ENCODE measurements around the gene EHBP1. TPM values are rescaled to one million over a fixed set of nuclear protein-coding genes. Genes with fewer than 3 reads are reported as not detected.

EHBP1 gene
- polyA plus RNA-seq, 6 donors from 2014 or later = 1.4 to 18.3 (median 16.2) TPM

DNA sequence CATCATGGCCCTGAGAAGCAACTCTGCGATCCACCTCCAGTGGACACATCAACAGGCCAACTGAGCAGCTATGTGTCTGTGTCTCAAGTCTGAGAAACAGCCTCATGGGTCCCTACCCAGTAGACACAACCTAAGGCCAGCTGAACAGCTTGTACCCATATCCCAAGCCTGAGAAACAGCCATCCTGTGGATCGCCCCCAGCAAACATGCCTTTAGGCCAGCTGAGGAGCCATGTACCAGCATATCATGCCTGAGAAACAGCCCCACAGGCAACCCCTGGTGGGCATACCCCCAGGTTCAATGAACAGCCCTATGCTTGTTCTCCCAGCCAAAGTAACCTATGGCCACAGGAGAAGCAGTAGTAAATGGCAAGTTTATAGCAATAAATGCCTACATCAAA lies 218.4 kb downstream of the EHBP1 start:
- no peak overlapping the region for H3K4me3 Mint-ChIP-seq
- H3K9me3 Mint-ChIP-seq = peaks cover 19 to 57% (median 37%) of the 10 kb centered on the region in 7 donors
- no peaks in the 10 kb centered on the region for H3K27me3 Mint-ChIP-seq
- no peaks in the 10 kb centered on the region for H3K4me1 Mint-ChIP-seq
- DNase-seq (no peak), ATAC-seq (ENCODE audit: low read depth in 2 of 2) (no peak)
- H3K36me3 Mint-ChIP-seq = peaks cover 31 to 53% of the 10 kb centered on the region in 2 donors
- H3K27ac Mint-ChIP-seq = no peak overlapping the region

DNA sequence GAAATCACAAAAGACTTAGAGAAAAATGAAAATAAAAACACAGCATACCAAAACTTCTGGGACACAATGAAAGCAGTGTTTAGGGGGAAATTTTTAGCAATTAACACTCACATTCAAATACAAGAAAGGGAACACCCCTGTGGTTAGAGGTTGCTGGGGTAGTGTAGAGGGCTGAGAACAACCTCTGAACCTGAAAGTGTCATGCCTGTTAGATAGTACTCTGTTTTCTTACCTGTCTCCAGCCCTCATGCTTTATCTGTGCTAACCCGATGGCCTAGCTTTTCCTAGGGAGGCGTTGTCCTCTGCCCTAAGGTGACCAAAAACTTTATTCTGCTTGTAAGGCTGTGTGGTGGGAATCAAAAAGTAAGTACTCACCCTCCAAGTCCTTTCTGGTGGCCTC lies 222.5 kb downstream of the EHBP1 start:
- no peaks in the 10 kb centered on the region for H3K27me3 Mint-ChIP-seq
- no peak overlapping the region for H3K27ac Mint-ChIP-seq
- DNase-seq = no peak
- ATAC-seq (ENCODE audit: low read depth in 2 of 2) = no peak
- H3K9me3 Mint-ChIP-seq = peaks cover 5 to 27% (median 16%) of the 10 kb centered on the region in 7 donors
- no peak overlapping the region for H3K4me3 Mint-ChIP-seq
- H3K4me1 Mint-ChIP-seq = no peaks in the 10 kb centered on the region
- H3K36me3 Mint-ChIP-seq = peaks cover 9 to 18% of the 10 kb centered on the region in 2 donors

DNA sequence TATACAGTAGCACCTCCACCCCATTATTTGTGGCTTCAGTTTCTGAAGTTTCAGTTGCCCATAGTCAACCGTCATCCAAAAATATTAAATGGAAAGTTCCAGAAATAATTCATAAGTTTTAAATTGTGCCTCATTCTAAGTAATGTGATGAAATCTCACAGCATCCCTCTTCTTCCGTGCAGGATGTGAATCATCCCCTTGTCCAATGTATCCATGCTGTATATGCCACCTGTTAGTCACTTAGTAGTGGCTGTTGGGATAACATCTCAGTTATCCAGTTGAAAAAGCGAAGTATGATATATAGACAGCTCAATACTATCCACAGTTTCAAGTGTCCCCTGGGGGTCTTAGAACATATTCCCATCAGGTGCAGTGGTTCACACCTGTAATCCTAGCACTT lies 226.0 kb downstream of the EHBP1 start:
- Mint-ChIP-seq H3K27me3 (no peaks in the 10 kb centered on the region), H3K4me1 (no peaks in the 10 kb centered on the region), H3K36me3 (no peaks in the 10 kb centered on the region), H3K9me3 (peaks cover 0 to 4% (median 0%) of the 10 kb centered on the region in 7 donors), H3K27ac (peak overlapping the region in 1 of 6 donors; percentile 43), H3K4me3 (no peak overlapping the region)
- DNase-seq = no peak
- no peak for ATAC-seq (ENCODE audit: low read depth in 2 of 2)

DNA sequence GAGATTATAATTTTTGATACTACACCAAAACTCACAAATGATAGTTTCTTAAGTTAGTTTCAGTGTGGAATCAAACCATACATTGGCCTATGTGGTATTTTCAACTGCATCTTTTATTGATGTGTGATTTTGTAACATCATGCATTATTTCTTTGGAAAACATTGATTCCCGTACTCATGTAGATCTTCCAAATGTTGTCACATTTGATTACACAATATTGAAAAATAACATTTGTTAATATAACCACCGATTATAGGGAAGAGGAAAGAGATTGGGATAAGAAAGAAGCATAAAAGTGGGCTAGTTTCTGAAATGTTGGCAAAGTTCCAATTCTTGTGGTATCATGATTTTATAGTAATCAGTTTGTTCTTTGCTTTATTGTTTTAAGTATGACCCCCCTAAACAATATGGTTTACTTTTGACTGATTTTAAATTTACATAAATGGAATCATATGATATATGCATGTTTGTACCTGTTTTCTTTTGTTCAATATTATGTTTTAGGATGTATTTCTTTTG lies 227.9 kb downstream of the EHBP1 start:
- no peak for DNase-seq
- no peak overlapping the region for H3K27ac Mint-ChIP-seq

DNA sequence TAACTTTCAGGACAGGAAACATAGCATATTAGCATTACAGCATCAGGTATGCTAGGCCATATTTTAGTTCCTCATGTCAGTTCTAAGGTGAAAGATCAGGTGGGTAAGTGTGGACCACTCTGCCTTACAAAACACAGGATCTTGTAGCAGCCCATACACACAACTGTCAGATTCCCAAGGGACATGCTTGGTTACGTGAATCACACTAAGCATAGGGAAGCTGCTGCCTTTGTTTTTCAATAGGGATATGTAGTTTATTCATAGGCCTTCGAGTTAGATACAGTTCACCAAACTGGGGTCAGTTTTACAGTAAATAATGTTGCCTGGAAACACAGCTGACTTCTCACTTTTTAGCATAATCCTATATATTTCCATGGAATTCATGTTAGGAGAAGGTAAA lies 229.0 kb downstream of the EHBP1 start:
- no peak for ATAC-seq (ENCODE audit: low read depth in 2 of 2)
- Mint-ChIP-seq H3K9me3 (no peaks in the 10 kb centered on the region), H3K27me3 (no peaks in the 10 kb centered on the region), H3K36me3 (no peaks in the 10 kb centered on the region), H3K4me1 (no peaks in the 10 kb centered on the region), H3K27ac (no peak overlapping the region), H3K4me3 (no peak overlapping the region)
- no peak for DNase-seq

More for the DNA sequence above, 227.9 kb downstream of the EHBP1 start:
- Mint-ChIP-seq H3K27me3 (no peaks in the 10 kb centered on the region), H3K9me3 (peaks cover 0 to 2% (median 0%) of the 10 kb centered on the region in 7 donors), H3K4me1 (no peaks in the 10 kb centered on the region), H3K4me3 (no peak overlapping the region), H3K36me3 (no peaks in the 10 kb centered on the region)
- ATAC-seq (ENCODE audit: low read depth in 2 of 2) = no peak

DNA sequence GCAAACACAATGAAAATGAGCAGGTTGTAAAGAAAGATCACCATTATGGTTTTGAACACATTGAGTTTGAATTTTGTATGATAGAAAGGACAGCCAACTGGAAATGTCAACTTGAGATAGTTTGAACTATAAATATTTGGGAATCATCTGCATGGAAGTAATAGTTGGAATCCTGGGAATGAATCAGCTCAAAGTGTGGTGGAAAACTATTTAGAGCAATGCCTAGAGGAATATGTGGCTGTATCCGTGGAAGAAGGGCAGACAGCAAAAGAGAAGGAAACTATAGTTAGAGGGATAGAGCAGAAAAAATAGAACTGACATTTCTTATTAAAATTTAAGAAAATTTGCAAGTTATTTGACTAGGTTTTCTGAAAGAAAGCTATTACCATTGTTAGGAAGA lies 232.6 kb downstream of the EHBP1 start:
- Mint-ChIP-seq H3K27me3 (no peaks in the 10 kb centered on the region), H3K9me3 (no peaks in the 10 kb centered on the region), H3K4me3 (no peak overlapping the region), H3K27ac (no peak overlapping the region), H3K4me1 (no peaks in the 10 kb centered on the region), H3K36me3 (no peaks in the 10 kb centered on the region)
- no peak for DNase-seq
- ATAC-seq (ENCODE audit: low read depth in 2 of 2) = no peak

GRCh38 chr2:62939735-62940491 lies 234.4 kb downstream of the EHBP1 start:
- no peaks in the 10 kb centered on the region for H3K27me3 Mint-ChIP-seq
- no peak for ATAC-seq (ENCODE audit: low read depth in 2 of 2)
- no peak for DNase-seq
- H3K4me3 Mint-ChIP-seq = no peak overlapping the region
- no peaks in the 10 kb centered on the region for H3K4me1 Mint-ChIP-seq
- H3K36me3 Mint-ChIP-seq = peaks cover 0 to 6% of the 10 kb centered on the region in 2 donors
- peak overlapping the region in 1 of 6 donors; percentile 8 for H3K27ac Mint-ChIP-seq
- H3K9me3 Mint-ChIP-seq = no peaks in the 10 kb centered on the region

DNA sequence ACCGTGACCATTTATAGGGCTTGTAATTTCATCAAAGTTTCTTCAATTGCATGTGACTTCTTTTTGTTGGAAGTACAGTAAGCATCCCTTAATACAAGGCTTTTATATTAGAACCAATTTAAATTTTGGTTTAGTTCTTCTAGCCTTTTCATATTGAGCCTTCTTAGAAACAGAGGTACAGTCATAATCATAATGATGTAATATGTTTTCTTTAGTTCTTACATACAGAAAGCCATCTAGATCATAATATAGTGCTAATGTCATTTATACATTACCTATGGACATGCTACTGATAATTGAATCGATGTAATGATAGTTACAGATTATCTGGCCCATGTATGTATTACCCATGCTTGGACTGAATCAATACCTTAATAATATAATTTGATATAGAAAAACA lies 235.2 kb downstream of the EHBP1 start:
- H3K4me1 Mint-ChIP-seq = no peaks in the 10 kb centered on the region
- H3K27ac Mint-ChIP-seq = no peak overlapping the region
- ATAC-seq (ENCODE audit: low read depth in 2 of 2) (no peak), DNase-seq (no peak)
- H3K9me3 Mint-ChIP-seq = no peaks in the 10 kb centered on the region
- peaks cover 0 to 6% of the 10 kb centered on the region in 2 donors for H3K36me3 Mint-ChIP-seq
- H3K27me3 Mint-ChIP-seq = no peaks in the 10 kb centered on the region
- no peak overlapping the region for H3K4me3 Mint-ChIP-seq

DNA sequence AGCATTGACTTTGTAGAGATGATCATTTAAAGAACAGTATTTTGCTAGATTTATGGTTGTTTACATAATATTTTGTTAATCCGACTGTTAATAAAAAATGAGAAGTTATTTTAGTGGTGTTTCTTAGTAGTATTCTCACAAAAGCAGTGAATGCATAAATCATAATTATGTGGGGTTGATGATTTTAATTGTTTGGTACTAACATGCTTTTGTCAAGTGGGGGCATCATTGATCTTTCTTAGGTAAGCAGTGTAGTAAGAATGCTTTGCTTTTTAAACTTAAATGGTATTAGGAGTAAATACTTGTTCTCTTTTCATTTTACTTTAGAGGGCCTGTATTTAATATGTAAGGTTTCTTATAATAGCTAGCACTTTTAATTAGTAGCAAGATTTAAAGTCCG lies 235.9 kb downstream of the EHBP1 start:
- Mint-ChIP-seq H3K9me3 (no peaks in the 10 kb centered on the region), H3K4me3 (no peak overlapping the region), H3K27ac (no peak overlapping the region), H3K27me3 (no peaks in the 10 kb centered on the region), H3K36me3 (peaks cover 0 to 6% of the 10 kb centered on the region in 2 donors), H3K4me1 (no peaks in the 10 kb centered on the region)
- ATAC-seq (ENCODE audit: low read depth in 2 of 2) (no peak), DNase-seq (no peak)

DNA sequence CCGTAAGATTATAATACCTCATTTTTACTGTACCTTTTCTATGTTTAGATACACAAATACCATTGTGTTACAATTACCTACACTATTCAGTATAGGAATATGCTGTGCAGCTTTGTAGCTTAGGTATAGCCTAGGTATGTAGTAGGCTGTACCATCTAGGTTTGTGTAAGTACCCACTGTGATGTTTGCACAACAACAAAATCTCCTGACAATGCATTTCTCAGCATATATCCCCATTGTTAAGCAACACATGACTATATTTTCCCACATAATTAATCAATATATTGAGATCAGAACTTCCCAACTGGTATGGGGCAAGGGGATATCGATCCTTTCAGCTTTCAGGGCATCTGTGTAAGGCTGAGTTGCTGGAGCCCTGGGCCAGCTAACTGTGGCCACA lies 238.8 kb downstream of the EHBP1 start:
- H3K36me3 Mint-ChIP-seq = peaks cover 0 to 6% of the 10 kb centered on the region in 2 donors
- no peaks in the 10 kb centered on the region for H3K9me3 Mint-ChIP-seq
- no peak overlapping the region for H3K27ac Mint-ChIP-seq
- no peaks in the 10 kb centered on the region for H3K27me3 Mint-ChIP-seq
- ATAC-seq (ENCODE audit: low read depth in 2 of 2) (no peak), DNase-seq (no peak)
- no peak overlapping the region for H3K4me3 Mint-ChIP-seq
- H3K4me1 Mint-ChIP-seq = no peaks in the 10 kb centered on the region

DNA sequence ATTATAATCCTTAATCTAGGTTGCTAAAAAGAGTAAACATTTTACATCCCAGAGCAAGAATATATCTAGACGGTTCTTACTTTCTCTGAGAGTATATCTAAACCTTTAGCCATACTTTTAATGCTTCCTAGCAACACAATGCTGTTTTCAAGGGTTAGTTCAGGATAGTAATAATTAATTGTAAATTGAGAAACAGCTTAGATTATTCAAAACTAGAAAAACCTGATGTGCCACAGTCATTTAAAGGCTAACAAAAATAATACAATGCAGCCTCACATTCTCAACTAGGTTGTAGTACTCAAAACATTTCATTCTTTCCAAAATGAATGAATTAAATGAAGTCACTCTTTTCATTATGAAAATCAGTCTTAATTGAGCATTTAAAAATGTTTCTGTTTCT lies 241.9 kb downstream of the EHBP1 start:
- no peaks in the 10 kb centered on the region for H3K27me3 Mint-ChIP-seq

DNA sequence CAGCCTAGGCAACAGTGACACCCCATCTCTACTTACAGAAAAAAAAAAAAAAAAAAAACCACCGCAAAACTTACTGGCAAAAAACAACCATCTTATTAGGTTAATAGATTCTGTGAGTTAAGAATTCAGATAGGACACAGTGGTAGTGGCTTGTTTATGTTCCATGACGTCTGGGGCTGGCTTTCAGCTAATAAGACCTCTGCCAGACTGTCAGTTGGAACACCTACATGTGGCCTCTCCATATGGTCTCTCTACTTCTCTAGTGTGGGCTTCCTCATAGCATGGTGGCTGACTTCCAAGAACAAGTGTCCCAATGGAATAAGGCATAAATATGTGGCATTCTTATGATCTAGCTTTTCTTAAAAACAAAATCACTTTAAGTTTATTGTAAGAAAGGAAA lies 251.1 kb downstream of the EHBP1 start:
- no peak for DNase-seq
- H3K4me1 Mint-ChIP-seq = no peaks in the 10 kb centered on the region
- no peak for ATAC-seq (ENCODE audit: low read depth in 2 of 2)
- H3K36me3 Mint-ChIP-seq = peaks cover 0 to 23% of the 10 kb centered on the region in 2 donors
- H3K27me3 Mint-ChIP-seq = no peaks in the 10 kb centered on the region
- no peaks in the 10 kb centered on the region for H3K9me3 Mint-ChIP-seq
- no peak overlapping the region for H3K27ac Mint-ChIP-seq
- H3K4me3 Mint-ChIP-seq = no peak overlapping the region

More for the DNA sequence above, 241.9 kb downstream of the EHBP1 start:
- Mint-ChIP-seq H3K27ac (no peak overlapping the region), H3K36me3 (peaks cover 0 to 9% of the 10 kb centered on the region in 2 donors), H3K9me3 (no peaks in the 10 kb centered on the region), H3K4me3 (no peak overlapping the region), H3K4me1 (no peaks in the 10 kb centered on the region)
- no peak for ATAC-seq (ENCODE audit: low read depth in 2 of 2)
- DNase-seq = no peak

- no peak overlapping the region for H3K4me3 Mint-ChIP-seq
- peaks cover 0 to 19% of the 10 kb centered on the region in 2 donors for H3K36me3 Mint-ChIP-seq
- DNase-seq = no peak
- ATAC-seq (ENCODE audit: low read depth in 2 of 2) = no peak
- no peak overlapping the region for H3K27ac Mint-ChIP-seq
- no peaks in the 10 kb centered on the region for H3K4me1 Mint-ChIP-seq
- no peaks in the 10 kb centered on the region for H3K27me3 Mint-ChIP-seq
- no peaks in the 10 kb centered on the region for H3K9me3 Mint-ChIP-seq
These were observed 252.7 kb downstream of the EHBP1 start for GRCh38 chr2:62958206-62958605.

DNA sequence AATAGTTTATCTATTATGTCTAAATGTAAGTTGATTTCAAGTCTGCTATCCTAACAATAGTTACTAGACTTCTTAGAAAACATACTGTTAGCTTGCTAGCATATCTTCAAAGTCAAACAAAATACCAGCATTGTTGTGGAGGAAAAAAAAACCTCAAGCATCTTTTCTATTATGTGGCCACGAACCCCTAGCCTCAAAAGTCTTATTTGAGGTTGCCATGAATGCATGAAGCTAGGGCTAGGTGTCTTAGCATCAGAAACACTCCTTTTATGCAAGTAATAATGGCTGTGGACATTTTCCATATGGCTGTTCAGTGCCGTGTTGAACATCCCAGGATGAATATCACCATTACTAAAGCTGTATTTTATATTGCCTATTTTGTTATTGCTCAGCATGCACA lies 258.5 kb downstream of the EHBP1 start:
- ATAC-seq (ENCODE audit: low read depth in 2 of 2) (no peak), DNase-seq (no peak)
- peaks cover 0 to 4% of the 10 kb centered on the region in 2 donors for H3K36me3 Mint-ChIP-seq
- no peak overlapping the region for H3K27ac Mint-ChIP-seq
- H3K4me3 Mint-ChIP-seq = no peak overlapping the region
- no peaks in the 10 kb centered on the region for H3K27me3 Mint-ChIP-seq
- H3K9me3 Mint-ChIP-seq = no peaks in the 10 kb centered on the region
- H3K4me1 Mint-ChIP-seq = no peaks in the 10 kb centered on the region

All from naive B cell (primary cell).